Endothelial cell of umbilical vein (primary cell): ENCODE data around the gene UBL7.

Experiments used
- EZH2 ChIP-seq: IDR thresholded peaks from 2 replicates; pipeline ENCODE4 v1.6.1; 2012; ENCODE audit warnings: borderline replicate concordance, low read depth, mild to moderate bottlenecking, moderate library complexity, low read length, inconsistent platforms; ENCODE audit not compliant: severe bottlenecking
- POLR2A ChIP-seq: IDR thresholded peaks from 2 replicates; pipeline ENCODE4 v1.6.1; 2012; ENCODE audit warnings: low read depth, mild to moderate bottlenecking, control low read depth, low read length
- POLR2AphosphoS5 ChIP-seq: IDR thresholded peaks from 2 replicates; pipeline ENCODE4 v1.6.1; 2012; ENCODE audit warnings: low read depth, mild to moderate bottlenecking, control low read depth, low read length, moderate library complexity; ENCODE audit not compliant: insufficient read depth
- TF ChIP-seq, protein P1 (sequence below), 2 donors: IDR thresholded peaks; 1 replicate in 1 of 2; 2 replicates in 1 of 2; pipeline ENCODE4 v1.5.1; 2011; ENCODE audit warnings: low read length in 2 of 2, mild to moderate bottlenecking in 2 of 2, moderate library complexity in 2 of 2, control low read depth in 1 of 2, inconsistent platforms in 1 of 2, low read depth in 1 of 2; ENCODE audit not compliant: insufficient read depth in 1 of 2; ENCODE audit errors: extremely low read depth in 1 of 2

DNA sequence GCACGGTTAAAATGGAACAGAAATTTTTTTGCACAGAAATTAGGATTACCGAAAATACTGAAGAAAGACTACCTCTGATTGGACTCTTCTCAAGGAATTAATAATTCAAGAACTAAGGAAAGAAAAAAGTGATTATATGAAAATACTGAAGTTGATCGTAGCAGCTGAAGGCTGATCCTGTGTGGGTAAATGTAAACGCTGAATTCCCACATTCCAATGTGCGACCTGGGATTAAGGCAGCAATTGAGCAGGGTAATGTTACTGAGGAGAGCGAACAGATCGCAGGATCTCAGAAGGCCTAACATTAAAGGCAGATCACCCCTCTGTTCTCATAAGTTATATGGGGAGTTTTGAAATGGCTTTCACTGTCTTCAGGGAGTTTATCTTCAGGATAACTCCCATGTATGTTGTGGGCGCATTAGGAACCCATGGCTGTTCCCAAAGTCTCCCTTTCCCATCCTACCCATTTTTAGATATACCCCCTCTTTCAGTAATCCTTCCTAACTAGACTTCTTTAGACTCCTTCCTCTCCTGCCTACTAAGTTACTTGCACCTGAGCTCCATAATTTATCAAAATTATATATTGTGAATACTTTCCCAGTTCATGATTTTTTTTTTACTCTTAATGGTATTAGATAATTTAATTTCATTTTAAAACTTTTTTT is 1.0 kb upstream of the UBL7 start:
- TF ChIP-seq, protein P1, sequence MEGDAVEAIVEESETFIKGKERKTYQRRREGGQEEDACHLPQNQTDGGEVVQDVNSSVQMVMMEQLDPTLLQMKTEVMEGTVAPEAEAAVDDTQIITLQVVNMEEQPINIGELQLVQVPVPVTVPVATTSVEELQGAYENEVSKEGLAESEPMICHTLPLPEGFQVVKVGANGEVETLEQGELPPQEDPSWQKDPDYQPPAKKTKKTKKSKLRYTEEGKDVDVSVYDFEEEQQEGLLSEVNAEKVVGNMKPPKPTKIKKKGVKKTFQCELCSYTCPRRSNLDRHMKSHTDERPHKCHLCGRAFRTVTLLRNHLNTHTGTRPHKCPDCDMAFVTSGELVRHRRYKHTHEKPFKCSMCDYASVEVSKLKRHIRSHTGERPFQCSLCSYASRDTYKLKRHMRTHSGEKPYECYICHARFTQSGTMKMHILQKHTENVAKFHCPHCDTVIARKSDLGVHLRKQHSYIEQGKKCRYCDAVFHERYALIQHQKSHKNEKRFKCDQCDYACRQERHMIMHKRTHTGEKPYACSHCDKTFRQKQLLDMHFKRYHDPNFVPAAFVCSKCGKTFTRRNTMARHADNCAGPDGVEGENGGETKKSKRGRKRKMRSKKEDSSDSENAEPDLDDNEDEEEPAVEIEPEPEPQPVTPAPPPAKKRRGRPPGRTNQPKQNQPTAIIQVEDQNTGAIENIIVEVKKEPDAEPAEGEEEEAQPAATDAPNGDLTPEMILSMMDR (IDR thresholded peaks at IDR 0.05; ENCODE audit: extremely low read depth in 1 of 2, insufficient read depth in 1 of 2, low read depth in 1 of 2, low read length in 2 of 2), result no peak
- TF ChIP-seq POLR2A (no peak), EZH2 (no peak), POLR2AphosphoS5 (no peak)
